HepG2 (cell line): ENCODE results near the gene C5orf47. TPM values are rescaled to one million over a fixed set of nuclear protein-coding genes. Genes with fewer than 3 reads are reported as not detected.

ENCODE experiments used
- CBFB ChIP-seq: sonication (generic); formaldehyde crosslinking; IDR thresholded peaks from 2 replicates; pipeline ENCODE4 v1.4.0; 2020; ENCODE audit warnings: missing genetic modification reagents
- GABPA ChIP-seq, 2 experiments: IDR thresholded peaks; 2 replicates each; pipeline ENCODE4 v1.6.1; 2011 to 2016; ENCODE audit warnings: low read depth in 2 of 2, low read length in 1 of 2, missing biosample characterization in 1 of 2, missing genetic modification characterization in 1 of 2
- HDAC2 ChIP-seq: sonication (generic); formaldehyde crosslinking; IDR thresholded peaks from 2 replicates; pipeline ENCODE4 v1.4.0; 2020; ENCODE audit warnings: missing genetic modification reagents
- KAT8 ChIP-seq: IDR thresholded peaks from 2 replicates; pipeline ENCODE4 v1.6.1; 2016; ENCODE audit warnings: missing genetic modification reagents, missing compliant biosample characterization
- MAFK ChIP-seq, 2 experiments: IDR thresholded peaks in 1 of 2; conservative IDR thresholded peaks in 1 of 2; 2 replicates each; pipeline ENCODE4 v1.6.1; 2011; ENCODE audit warnings: improper control_type of control experiment in 2 of 2, low read length in 2 of 2
- NAIF1 ChIP-seq: sonication (generic); formaldehyde crosslinking; IDR thresholded peaks from 2 replicates; pipeline ENCODE4 v1.5.0; 2020; ENCODE audit warnings: mild to moderate bottlenecking, missing genetic modification reagents, borderline replicate concordance
- NCOA2 ChIP-seq: sonication (generic); formaldehyde crosslinking; IDR thresholded peaks from 2 replicates; pipeline ENCODE4 v1.8.0; 2022; ENCODE audit warnings: inconsistent platforms
- NFKBIZ ChIP-seq: IDR thresholded peaks from 2 replicates; pipeline ENCODE4 v1.6.1; 2018; ENCODE audit warnings: missing genetic modification reagents, missing compliant biosample characterization
- PCBP1 ChIP-seq: fragments of 200-400 bp; formaldehyde crosslinking; IDR thresholded peaks from 2 replicates; pipeline ENCODE4 v1.6.1; 2017; ENCODE audit warnings: mild to moderate bottlenecking, low read depth, low read length, borderline replicate concordance
- PHF8 ChIP-seq: sonication (generic); formaldehyde crosslinking; IDR thresholded peaks from 2 replicates; pipeline ENCODE4 v1.5.0; 2020; ENCODE audit warnings: missing genetic modification reagents
- POLR2AphosphoS5 ChIP-seq: IDR thresholded peaks from 2 replicates; pipeline ENCODE4 v1.6.1; 2012; ENCODE audit warnings: low read depth, low read length
- SMC3 ChIP-seq: IDR thresholded peaks from 2 replicates; pipeline ENCODE4 v1.6.1; 2011; ENCODE audit warnings: low read length, improper control_type of control experiment
- TAF1 ChIP-seq: sonication (generic); formaldehyde crosslinking; IDR thresholded peaks from 2 replicates; pipeline ENCODE4 v1.4.0; 2020; ENCODE audit warnings: missing genetic modification reagents
- U2AF2 ChIP-seq: fragments of 200-400 bp; formaldehyde crosslinking; IDR thresholded peaks from 2 replicates; pipeline ENCODE4 v1.6.1; 2017; ENCODE audit warnings: low read depth, mild to moderate bottlenecking, low read length
- ZNF570 ChIP-seq: sonication (generic); formaldehyde crosslinking; IDR thresholded peaks from 2 replicates; pipeline ENCODE4 v1.4.0; 2020; ENCODE audit warnings: mild to moderate bottlenecking, missing genetic modification reagents, borderline replicate concordance
- ZNF713 ChIP-seq: sonication (generic); formaldehyde crosslinking; IDR thresholded peaks from 2 replicates; pipeline ENCODE4 v1.4.0; 2020; ENCODE audit warnings: mild to moderate bottlenecking, missing genetic modification reagents
- ZNF816 ChIP-seq: sonication (generic); formaldehyde crosslinking; IDR thresholded peaks from 2 replicates; pipeline ENCODE4 v1.8.0; 2022; ENCODE audit warnings: missing genetic modification reagents, mild to moderate bottlenecking, borderline replicate concordance
- polyA plus RNA-seq, 8 experiments: library from polyadenylated mRNA; depleted of rRNA in 3 of 8; stranded (reverse) in 7 of 8; unstranded in 1 of 8; fragments of >200 nt; fragmentation: Illumina TruSeq in 4 of 8; extraction: Trizol in 4 of 8; gene quantifications; 2 replicates each; pipeline versions ENCODE4 v1.2.1 to v1.2.3, GENCODE V29; 2011 to 2016; ENCODE audit warnings: low read depth in 4 of 8, missing spikeins in 1 of 8, mixed read lengths in 1 of 8; ENCODE audit not compliant: insufficient read depth in 1 of 8
- total RNA-seq, 5 experiments: library from RNA; depleted of rRNA; stranded (reverse); fragments of >200 nt; fragmentation: Illumina TruSeq; extraction: Trizol; gene quantifications; 2 replicates each; pipeline ENCODE4 v1.2.3, GENCODE V29; 2016; ENCODE audit warnings: low read depth in 1 of 5
- TF ChIP-seq, protein P1 (sequence below): sonication (generic); formaldehyde crosslinking; IDR thresholded peaks from 2 replicates; pipeline ENCODE4; 2020; ENCODE audit warnings: missing genetic modification reagents, mild to moderate bottlenecking, borderline replicate concordance
- TF ChIP-seq, protein P2 (sequence below): fragments of 450-650 bp; IDR thresholded peaks from 2 replicates; pipeline ENCODE4 v1.6.1; 2016
- TF ChIP-seq, protein P3 (sequence below): sonication (generic); formaldehyde crosslinking; IDR thresholded peaks from 2 replicates; pipeline ENCODE4 v1.4.0; 2020; ENCODE audit warnings: mild to moderate bottlenecking, missing genetic modification reagents

Gene C5orf47
- total and polyA plus RNA-seq, 2 of the 13 experiments (the other 11 are each of a cell fraction or from before 2014, with no cell fraction given), result not detected

DNA sequence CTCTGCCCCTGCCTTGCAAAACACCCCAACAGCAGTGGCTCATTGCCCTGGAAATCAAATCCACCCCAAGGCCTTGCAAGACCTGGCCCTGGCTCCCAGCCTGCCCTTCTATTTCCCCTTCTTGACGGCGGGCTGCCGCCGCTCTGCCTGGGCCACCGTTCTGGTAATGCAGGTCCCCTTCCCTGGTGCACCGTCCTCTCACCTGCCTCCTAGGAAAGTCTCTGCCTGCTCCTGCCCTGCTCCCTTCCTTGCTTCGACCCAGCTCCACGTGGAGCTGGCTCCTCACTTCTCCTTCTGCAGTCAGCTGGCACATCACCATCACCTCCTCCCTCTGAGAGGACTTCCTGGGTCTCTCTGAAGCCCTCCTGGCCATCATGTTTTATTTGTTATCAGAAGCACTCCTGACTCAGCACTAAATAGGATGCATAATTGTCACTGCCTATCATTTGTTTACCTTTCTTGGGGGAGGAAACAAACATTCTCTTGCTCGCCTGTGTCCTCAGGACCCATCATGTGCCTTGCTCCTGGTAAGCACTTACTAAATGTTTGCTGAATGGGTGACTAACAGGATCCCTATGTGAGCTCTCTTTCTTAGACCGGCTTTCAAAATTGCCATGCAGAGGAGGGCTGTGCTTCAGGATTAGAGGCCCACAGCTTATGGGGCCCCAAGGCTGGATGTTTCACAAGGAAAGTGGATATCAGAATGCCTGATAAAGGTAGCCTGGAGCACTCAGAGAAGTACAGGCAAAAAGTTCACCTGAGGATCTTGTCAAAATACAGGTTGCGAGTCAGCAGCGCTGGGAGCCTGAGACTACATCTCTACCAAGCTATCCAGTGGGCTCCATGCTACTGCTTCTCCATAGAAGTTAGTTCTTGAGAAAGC lies 19.6 kb upstream of the C5orf47 start (continued):
- TF ChIP-seq, protein P1, sequence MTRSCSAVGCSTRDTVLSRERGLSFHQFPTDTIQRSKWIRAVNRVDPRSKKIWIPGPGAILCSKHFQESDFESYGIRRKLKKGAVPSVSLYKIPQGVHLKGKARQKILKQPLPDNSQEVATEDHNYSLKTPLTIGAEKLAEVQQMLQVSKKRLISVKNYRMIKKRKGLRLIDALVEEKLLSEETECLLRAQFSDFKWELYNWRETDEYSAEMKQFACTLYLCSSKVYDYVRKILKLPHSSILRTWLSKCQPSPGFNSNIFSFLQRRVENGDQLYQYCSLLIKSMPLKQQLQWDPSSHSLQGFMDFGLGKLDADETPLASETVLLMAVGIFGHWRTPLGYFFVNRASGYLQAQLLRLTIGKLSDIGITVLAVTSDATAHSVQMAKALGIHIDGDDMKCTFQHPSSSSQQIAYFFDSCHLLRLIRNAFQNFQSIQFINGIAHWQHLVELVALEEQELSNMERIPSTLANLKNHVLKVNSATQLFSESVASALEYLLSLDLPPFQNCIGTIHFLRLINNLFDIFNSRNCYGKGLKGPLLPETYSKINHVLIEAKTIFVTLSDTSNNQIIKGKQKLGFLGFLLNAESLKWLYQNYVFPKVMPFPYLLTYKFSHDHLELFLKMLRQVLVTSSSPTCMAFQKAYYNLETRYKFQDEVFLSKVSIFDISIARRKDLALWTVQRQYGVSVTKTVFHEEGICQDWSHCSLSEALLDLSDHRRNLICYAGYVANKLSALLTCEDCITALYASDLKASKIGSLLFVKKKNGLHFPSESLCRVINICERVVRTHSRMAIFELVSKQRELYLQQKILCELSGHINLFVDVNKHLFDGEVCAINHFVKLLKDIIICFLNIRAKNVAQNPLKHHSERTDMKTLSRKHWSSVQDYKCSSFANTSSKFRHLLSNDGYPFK, result peak; percentile 54; the same call in 1 of the 2 replicates
- TF ChIP-seq NAIF1 (CRISPR knock-in tag) (no peak), KAT8 (CRISPR knock-in tag) (peak; percentile 62), TAF1 (CRISPR knock-in tag) (0 out of 2 replicates have a peak, but pooled peaks have one; percentile 30), HDAC2 (CRISPR knock-in tag) (peak; percentile 78; the same call in 1 of the 2 replicates), PHF8 (CRISPR knock-in tag) (peak; percentile 24; the same call in 1 of the 2 replicates), ZNF570 (CRISPR knock-in tag) (no peak), PCBP1 (no peak), NCOA2 (peak; percentile 92), U2AF2 (no peak), GABPA (IDR thresholded peaks at IDR 0.05; ENCODE audit: low read depth, low read length) (no peak), GABPA (CRISPR knock-in tag; IDR thresholded peaks at IDR 0.05; ENCODE audit: low read depth) (peak; percentile 58), ZNF816 (CRISPR knock-in tag) (no peak; the same call in 1 of the 2 replicates), CBFB (CRISPR knock-in tag) (no peak; the same call in 1 of the 2 replicates), ZNF713 (CRISPR knock-in tag) (0 out of 2 replicates have a peak, but pooled peaks have one; percentile 65), NFKBIZ (CRISPR knock-in tag) (no peak), POLR2AphosphoS5 (no peak), SMC3 (no peak), MAFK (conservative IDR thresholded peaks at IDR 0.05 in 1 of 2, IDR thresholded peaks at IDR 0.05 in 1 of 2; ENCODE audit: low read length in 2 of 2) (peak; percentile 100)
- TF ChIP-seq, protein P2, sequence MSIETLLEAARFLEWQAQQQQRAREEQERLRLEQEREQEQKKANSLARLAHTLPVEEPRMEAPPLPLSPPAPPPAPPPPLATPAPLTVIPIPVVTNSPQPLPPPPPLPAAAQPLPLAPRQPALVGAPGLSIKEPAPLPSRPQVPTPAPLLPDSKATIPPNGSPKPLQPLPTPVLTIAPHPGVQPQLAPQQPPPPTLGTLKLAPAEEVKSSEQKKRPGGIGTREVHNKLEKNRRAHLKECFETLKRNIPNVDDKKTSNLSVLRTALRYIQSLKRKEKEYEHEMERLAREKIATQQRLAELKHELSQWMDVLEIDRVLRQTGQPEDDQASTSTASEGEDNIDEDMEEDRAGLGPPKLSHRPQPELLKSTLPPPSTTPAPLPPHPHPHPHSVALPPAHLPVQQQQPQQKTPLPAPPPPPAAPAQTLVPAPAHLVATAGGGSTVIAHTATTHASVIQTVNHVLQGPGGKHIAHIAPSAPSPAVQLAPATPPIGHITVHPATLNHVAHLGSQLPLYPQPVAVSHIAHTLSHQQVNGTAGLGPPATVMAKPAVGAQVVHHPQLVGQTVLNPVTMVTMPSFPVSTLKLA, result 0 out of 2 replicates have a peak, but pooled peaks have one; percentile 13
- TF ChIP-seq, protein P3, sequence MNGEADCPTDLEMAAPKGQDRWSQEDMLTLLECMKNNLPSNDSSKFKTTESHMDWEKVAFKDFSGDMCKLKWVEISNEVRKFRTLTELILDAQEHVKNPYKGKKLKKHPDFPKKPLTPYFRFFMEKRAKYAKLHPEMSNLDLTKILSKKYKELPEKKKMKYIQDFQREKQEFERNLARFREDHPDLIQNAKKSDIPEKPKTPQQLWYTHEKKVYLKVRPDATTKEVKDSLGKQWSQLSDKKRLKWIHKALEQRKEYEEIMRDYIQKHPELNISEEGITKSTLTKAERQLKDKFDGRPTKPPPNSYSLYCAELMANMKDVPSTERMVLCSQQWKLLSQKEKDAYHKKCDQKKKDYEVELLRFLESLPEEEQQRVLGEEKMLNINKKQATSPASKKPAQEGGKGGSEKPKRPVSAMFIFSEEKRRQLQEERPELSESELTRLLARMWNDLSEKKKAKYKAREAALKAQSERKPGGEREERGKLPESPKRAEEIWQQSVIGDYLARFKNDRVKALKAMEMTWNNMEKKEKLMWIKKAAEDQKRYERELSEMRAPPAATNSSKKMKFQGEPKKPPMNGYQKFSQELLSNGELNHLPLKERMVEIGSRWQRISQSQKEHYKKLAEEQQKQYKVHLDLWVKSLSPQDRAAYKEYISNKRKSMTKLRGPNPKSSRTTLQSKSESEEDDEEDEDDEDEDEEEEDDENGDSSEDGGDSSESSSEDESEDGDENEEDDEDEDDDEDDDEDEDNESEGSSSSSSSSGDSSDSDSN, result peak; percentile 28
